Sigmoid colon (tissue), 3 donors: Measurements from ENCODE around the gene SOAT2.

Experiments used
- CTCF ChIP-seq, 4 experiments: fragments of 450-650 bp in 3 of 4; fragments of 200-600 bp in 1 of 4; IDR thresholded peaks; one replicate each; pipeline ENCODE4 v1.5.1; 2016 to 2019; ENCODE audit warnings: antibody characterized with exemption in 4 of 4, mild to moderate bottlenecking in 3 of 4, moderate library complexity in 2 of 4
- POLR2A ChIP-seq, 2 donors: fragments of 450-650 bp; IDR thresholded peaks; one replicate each; pipeline ENCODE4 v1.6.1; 2016; ENCODE audit warnings: antibody characterized with exemption in 2 of 2, mild to moderate bottlenecking in 2 of 2, moderate library complexity in 2 of 2

- no peak for TF ChIP-seq CTCF (IDR thresholded peaks at IDR 0.05)
- TF ChIP-seq POLR2A (IDR thresholded peaks at IDR 0.05) = no peak
Observed at GRCh38 chr12:53063708-53064612, 39.3 kb upstream of the SOAT2 start.
